HuH-7 (cell line): Measurements from ENCODE around the gene FOXA1.

Experiments
- DNase-seq: peaks from one replicate; pipeline ENCODE4 v3.0.0; 2011; ENCODE audit warnings: low spot score

The FOXA1 gene

GRCh38 chr14:37589715-37590427 lies 5.2 kb downstream of the FOXA1 start:
- DNase-seq: no peak

GRCh38 chr14:37588956-37589714 lies 5.9 kb downstream of the FOXA1 start:
- DNase-seq: no peak

GRCh38 chr14:37588667-37588955 lies 6.4 kb downstream of the FOXA1 start:
- DNase-seq: no peak

GRCh38 chr14:37587881-37588666 lies 7.0 kb downstream of the FOXA1 start:
- DNase-seq: no peak

GRCh38 chr14:37587131-37587803 lies 7.8 kb downstream of the FOXA1 start:
- no peak for DNase-seq

GRCh38 chr14:37586797-37587130 lies 8.3 kb downstream of the FOXA1 start:
- no peak for DNase-seq

GRCh38 chr14:37585971-37586796 lies 8.9 kb downstream of the FOXA1 start:
- no peak for DNase-seq

- DNase-seq: no peak
Measured at GRCh38 chr14:37585101-37585511, 9.9 kb downstream of the FOXA1 start.

- DNase-seq: no peak
Measured at GRCh38 chr14:37584211-37585100, 10.6 kb downstream of the FOXA1 start.

GRCh38 chr14:37583358-37584210 lies 11.5 kb downstream of the FOXA1 start:
- DNase-seq: no peak

- no peak for DNase-seq
Measured at GRCh38 chr14:37580146-37580545, 14.9 kb downstream of the FOXA1 start.

GRCh38 chr14:37579274-37579673 lies 15.8 kb downstream of the FOXA1 start:
- DNase-seq: no peak

- DNase-seq: no peak
Measured at GRCh38 chr14:37573356-37573755, 21.7 kb downstream of the FOXA1 start.

- no peak for DNase-seq
Measured at GRCh38 chr14:37571391-37571790, 23.7 kb downstream of the FOXA1 start.

- no peak for DNase-seq
Measured at GRCh38 chr14:37569729-37570128, 25.3 kb downstream of the FOXA1 start.

- no peak for DNase-seq
Measured at GRCh38 chr14:37566811-37567371, 28.2 kb downstream of the FOXA1 start.

- no peak for DNase-seq
Measured at GRCh38 chr14:37565550-37565949, 29.5 kb downstream of the FOXA1 start.

- DNase-seq: no peak
Measured at GRCh38 chr14:37563189-37563588, 31.9 kb downstream of the FOXA1 start.

GRCh38 chr14:37559386-37559785 lies 35.7 kb downstream of the FOXA1 start:
- no peak for DNase-seq
